ENCODE data around the gene ISY1. TPM values are rescaled to one million over a fixed set of nuclear protein-coding genes. Genes with fewer than 3 reads are reported as not detected.

Gene ISY1
- 10 to 100 TPM in 2 of 4 donors, 1 to 10 TPM in 2; 4.1 to 39.3 (median 22.3) TPM for total RNA-seq

DNA sequence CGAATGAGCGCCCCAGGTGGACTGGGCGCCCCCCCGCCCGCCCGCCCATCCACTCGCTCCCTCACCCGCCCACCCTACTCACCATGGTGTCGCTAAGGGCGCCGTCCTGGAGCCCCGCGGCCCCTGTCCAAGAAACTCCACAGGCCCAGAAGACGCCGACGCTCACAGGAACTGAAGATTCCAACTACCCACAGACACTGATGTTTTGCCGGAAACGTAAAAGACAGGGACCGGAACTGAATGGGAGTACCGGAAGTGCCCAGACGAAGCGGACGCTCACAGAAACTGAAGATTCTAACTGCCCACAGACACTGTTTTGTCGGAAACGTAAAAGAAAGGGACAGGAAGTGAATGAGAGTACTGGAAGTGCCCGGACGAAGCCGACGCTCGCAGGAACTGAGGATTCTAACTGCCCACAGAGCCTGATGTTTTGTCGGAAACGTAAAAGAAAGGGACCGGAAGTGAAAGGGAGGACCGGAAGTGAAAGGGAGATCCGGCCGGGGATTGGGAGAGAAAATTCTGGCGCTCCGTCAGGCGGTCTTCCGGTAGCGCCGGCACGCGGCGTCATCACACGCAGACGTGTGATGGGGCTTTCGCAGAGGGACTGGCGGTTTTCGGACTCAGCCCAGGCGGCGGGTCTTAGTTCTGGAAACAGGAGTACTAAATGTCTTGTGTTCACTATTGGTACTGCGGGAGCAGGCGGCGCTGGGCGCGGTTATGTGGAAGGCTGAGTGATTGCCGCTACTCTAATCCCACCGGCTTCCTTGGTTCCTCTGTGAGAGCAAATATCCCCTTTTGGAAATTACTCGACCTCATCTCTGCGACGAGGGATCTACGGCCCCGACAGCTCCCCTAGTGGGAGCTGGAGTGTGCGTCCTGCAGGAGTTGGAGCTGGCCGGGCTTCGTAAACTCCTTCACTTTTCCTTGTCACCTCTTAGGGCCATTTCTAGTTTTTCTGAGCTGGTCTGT, at the start of gene ISY1:
ISY1 (minus strand) TSS at position 173 of the 969 bp plus-strand sequence; CDS start at position 85, 88 bp downstream.
- peaks cover 0 to 19% of the 10 kb centered on the region in 2 donors for H3K4me1 ChIP-seq
- H3K27ac ChIP-seq: peak within 1 kb of the TSS; percentile 92 to 93
- no peaks in the 10 kb centered on the region for H3K9me3 ChIP-seq
- intact Hi-C loops (cut with DNase I; ENCODE audit: low total_unique reads): no loop called here
- peak; percentile 89 to 91 for DNase-seq
- peak within 1 kb of the TSS; percentile 68 to 91 for H3K4me3 ChIP-seq
- H3K27me3 ChIP-seq: no peaks in the 10 kb centered on the region
- peak; percentile 49 to 82 for TF ChIP-seq POLR2A (IDR thresholded peaks at IDR 0.05)
- TF ChIP-seq, protein P1, sequence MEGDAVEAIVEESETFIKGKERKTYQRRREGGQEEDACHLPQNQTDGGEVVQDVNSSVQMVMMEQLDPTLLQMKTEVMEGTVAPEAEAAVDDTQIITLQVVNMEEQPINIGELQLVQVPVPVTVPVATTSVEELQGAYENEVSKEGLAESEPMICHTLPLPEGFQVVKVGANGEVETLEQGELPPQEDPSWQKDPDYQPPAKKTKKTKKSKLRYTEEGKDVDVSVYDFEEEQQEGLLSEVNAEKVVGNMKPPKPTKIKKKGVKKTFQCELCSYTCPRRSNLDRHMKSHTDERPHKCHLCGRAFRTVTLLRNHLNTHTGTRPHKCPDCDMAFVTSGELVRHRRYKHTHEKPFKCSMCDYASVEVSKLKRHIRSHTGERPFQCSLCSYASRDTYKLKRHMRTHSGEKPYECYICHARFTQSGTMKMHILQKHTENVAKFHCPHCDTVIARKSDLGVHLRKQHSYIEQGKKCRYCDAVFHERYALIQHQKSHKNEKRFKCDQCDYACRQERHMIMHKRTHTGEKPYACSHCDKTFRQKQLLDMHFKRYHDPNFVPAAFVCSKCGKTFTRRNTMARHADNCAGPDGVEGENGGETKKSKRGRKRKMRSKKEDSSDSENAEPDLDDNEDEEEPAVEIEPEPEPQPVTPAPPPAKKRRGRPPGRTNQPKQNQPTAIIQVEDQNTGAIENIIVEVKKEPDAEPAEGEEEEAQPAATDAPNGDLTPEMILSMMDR (IDR thresholded peaks at IDR 0.05): peak; percentile 48 to 63 (median 56)
- H3K36me3 ChIP-seq: no peaks in the 10 kb centered on the region

DNA sequence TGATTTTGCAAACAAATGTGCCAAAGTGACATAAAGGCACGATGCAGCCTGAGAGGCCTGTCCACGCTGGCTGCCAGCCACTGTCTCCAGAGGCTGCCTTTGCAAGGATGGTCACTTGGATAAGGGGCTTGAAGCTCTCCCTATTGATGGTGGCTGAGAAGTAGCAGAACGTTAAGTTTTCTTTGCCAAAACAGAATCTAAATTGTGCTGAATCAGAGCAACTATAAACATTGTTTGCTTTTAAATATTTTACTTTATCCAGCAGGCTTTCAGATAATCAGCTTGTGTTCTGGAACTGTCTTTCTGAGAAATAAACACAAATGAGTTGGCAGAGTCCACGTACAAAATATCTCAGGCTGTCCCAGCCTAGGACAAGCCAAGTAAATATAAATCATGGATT, 46.6 kb upstream of the ISY1 start:
- no peaks in the 10 kb centered on the region for H3K9me3 ChIP-seq
- TF ChIP-seq, protein P1 (IDR thresholded peaks at IDR 0.05): no peak
- TF ChIP-seq POLR2A (IDR thresholded peaks at IDR 0.05): no peak
- H3K4me1 ChIP-seq: peaks cover 0 to 5% of the 10 kb centered on the region in 2 donors
- H3K27me3 ChIP-seq: no peaks in the 10 kb centered on the region
- peak in 1 of 2 donors; percentile 33 for DNase-seq
- no peaks in the 10 kb centered on the region for H3K36me3 ChIP-seq
- H3K27ac ChIP-seq: peak overlapping the region; percentile 59 to 86
- intact Hi-C loops (cut with DNase I; ENCODE audit: low total_unique reads): no loop called here
- H3K4me3 ChIP-seq: no peak overlapping the region

DNA sequence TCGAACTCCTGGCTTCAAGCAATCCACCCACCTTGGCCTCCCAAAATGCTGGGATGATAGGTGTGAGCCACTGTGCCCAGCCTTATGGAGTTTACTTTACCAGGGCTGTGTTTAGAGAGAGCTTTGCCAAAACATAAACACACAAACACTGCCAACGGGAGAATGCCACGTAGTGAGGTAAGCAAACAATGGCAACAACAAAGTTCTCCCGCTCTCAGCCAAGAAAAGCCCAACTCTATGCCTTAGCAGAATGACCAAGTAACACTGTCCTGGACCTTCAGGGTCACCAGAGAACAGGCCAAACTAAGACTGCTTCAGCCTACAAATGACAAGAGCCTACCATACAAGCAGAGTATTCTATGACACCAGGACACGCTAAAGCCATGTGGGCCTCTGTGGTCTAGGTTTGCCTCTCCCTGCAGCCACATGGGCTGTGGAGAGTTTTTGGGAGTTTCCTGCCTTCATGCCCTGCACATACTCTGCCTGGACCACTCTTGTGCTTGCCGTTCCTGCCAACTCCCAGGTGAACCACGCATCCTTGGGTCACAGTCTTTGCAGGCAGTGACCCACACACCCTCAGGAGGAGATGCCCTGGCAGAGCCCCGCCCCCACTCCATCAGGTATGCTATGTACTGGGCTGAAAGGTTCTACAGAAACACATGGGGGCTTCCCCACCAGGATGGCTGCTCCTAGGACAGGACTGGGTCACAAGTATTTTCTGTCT, 44.4 kb upstream of the ISY1 start:
- no peaks in the 10 kb centered on the region for H3K27me3 ChIP-seq
- H3K27ac ChIP-seq: no peak overlapping the region
- no peaks in the 10 kb centered on the region for H3K36me3 ChIP-seq
- no peaks in the 10 kb centered on the region for H3K4me1 ChIP-seq
- H3K4me3 ChIP-seq: no peak overlapping the region
- DNase-seq: no peak
- TF ChIP-seq, protein P1 (IDR thresholded peaks at IDR 0.05): no peak
- TF ChIP-seq POLR2A (IDR thresholded peaks at IDR 0.05): no peak
- intact Hi-C loops (cut with DNase I; ENCODE audit: low total_unique reads): no loop called here
- H3K9me3 ChIP-seq: no peaks in the 10 kb centered on the region

DNA sequence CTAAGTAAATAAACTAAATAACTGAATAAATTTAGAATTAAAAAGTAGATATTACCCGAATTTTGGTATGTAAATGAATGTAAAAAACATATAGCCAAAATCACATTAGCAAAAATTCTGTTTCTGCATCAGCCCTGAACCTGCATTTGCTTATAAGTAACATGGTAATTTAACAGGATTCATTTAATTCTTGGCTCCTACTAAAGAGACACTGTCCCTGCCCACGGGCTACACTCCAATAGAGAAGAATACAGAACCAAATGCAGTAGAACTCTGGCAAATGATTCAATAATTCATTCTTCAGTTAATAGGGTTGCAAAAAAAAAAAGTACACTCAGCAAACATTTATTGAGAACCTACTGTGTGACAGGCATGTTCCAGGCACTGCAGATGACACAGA, 43.6 kb upstream of the ISY1 start:
- H3K4me3 ChIP-seq: no peak overlapping the region
- intact Hi-C loops (cut with DNase I; ENCODE audit: low total_unique reads): no loop called here

More for the DNA sequence above, 43.6 kb upstream of the ISY1 start:
- Histone ChIP-seq H3K27me3 (no peaks in the 10 kb centered on the region), H3K4me1 (no peaks in the 10 kb centered on the region), H3K9me3 (no peaks in the 10 kb centered on the region), H3K27ac (no peak overlapping the region), H3K36me3 (no peaks in the 10 kb centered on the region)
- TF ChIP-seq, protein P1 (IDR thresholded peaks at IDR 0.05): no peak
- TF ChIP-seq POLR2A (IDR thresholded peaks at IDR 0.05): no peak
- DNase-seq: no peak
